Coronary artery (tissue), 2 donors: ENCODE data around the gene ZNF443.

Source experiments
- DNase-seq: peaks from one replicate; pipeline ENCODE4 v3.0.0-alpha.2; 2017; ENCODE audit warnings: low spot score
- H3K27ac ChIP-seq, 2 donors: fragments of 200-600 bp; sonication (generic); one replicate each; pipeline ENCODE4 v1.5.1; 2016 to 2019
- H3K4me3 ChIP-seq: fragments of 200-600 bp; sonication (generic); 2 replicates; pipeline ENCODE4 v1.5.1; 2016; ENCODE audit warnings: mild to moderate bottlenecking, moderate library complexity
- CTCF ChIP-seq: fragments of 200-600 bp; sonication (generic); IDR thresholded peaks from one replicate; pipeline ENCODE4 v1.5.1; 2019; ENCODE audit warnings: antibody characterized with exemption

The ZNF443 gene

GRCh38 chr19:12380444-12380737 is 60.4 kb downstream of the ZNF443 start:
- H3K27ac ChIP-seq: no peak overlapping the region
- DNase-seq: no peak
- TF ChIP-seq CTCF: no peak
- no peak overlapping the region for H3K4me3 ChIP-seq

- TF ChIP-seq CTCF: no peak
- Histone ChIP-seq H3K4me3 (no peak overlapping the region), H3K27ac (no peak overlapping the region)
- no peak for DNase-seq
Measured at GRCh38 chr19:12379732-12380443, 60.9 kb downstream of the ZNF443 start.
